GM19463 (cell line): Measurements from ENCODE around the gene TMEM107.
A peak's percentile ranks its signal among the peaks of the same experiment; 100 is the strongest.

Source experiments
- ATAC-seq: cut with Tn5 transposase; IDR thresholded peaks from one replicate; pipeline ENCODE4 v1.9.1; 2021; ENCODE audit warnings: mild to moderate bottlenecking, moderate library complexity; ENCODE audit not compliant: unreplicated experiment

TMEM107 gene

DNA sequence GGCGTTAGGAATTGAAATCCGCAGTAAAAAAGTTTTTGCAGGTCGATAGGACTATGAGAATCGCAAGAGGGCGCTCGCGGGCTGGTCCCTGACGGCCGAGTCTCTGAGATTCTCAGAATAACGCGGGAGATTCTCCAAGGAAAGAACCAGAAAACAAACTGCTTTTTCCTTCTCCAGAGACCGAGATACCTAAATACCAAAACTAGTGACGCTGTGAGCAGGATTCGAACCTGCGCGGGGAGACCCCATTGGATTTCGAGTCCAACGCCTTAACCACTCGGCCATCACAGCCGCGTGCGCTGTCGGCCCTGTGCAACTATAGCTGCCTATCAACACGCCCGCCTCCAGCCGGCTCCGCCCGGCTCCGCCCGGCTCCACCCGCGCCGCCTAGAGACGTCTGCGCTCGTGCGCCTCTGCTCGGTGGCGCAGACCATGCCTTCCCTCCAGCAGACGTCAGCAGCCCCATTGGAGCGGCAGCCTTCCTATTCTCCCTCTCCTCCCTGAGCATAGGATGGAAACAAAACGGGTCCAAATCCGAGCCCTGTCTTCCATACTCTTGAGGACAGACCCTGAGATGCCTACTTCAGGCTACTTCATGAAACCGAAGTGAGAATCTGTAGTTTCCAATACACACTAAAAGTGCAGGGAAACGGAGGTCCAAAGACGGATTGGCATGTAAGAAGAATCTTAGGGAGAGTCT, 37.4 kb downstream of the TMEM107 start:
- ATAC-seq: peak; percentile 87

DNA sequence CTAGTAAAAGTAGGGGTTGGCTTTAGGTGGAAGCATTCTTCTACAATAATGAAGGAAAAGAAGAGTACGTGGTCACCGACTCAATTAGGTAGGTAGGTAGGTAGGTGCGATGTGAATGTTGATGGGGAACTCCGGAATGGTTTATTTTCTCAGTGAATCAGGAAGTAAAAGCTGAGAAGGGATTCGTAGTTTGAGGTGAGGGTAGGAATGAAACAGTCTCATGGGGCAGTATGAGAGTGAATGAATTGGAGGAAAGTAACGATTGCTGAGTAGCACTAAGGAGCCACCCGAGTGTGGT, 37.9 kb downstream of the TMEM107 start:
- no peak for ATAC-seq

DNA sequence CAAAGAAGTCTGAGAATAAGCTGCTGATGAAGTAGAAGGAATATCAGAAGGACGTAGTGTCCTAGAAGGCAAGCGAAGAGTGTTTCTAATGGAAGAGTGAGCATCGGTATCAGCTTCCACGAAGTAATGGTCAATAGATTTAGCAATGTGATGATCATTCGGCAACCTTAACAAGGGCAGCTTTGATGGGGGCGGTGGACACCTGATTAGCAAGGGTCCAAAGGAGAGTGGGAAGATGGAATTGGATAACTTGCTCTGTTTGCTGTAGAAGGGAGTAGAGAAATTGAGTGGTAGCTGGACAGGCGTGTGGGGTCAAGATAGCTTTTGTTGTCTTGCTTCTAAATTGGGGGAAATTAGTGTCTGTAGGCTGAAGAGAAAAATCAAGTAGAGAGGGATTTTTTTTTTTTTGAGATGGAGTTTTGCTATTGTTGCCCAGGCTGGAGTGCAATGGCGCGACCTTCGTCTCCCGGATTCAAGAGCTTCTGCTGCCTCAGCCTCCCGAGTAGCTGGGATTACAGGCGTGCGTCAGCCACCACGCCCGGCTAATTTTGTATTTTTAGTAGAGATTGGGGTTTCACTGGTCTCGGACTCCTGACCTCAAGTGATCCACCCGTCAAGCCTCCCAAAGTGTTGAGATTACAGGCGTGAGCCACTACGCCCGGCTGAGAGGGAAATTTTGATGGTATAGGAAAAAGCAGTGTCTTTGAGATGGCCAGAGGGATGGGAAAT, 38.4 kb downstream of the TMEM107 start:
- no peak for ATAC-seq

DNA sequence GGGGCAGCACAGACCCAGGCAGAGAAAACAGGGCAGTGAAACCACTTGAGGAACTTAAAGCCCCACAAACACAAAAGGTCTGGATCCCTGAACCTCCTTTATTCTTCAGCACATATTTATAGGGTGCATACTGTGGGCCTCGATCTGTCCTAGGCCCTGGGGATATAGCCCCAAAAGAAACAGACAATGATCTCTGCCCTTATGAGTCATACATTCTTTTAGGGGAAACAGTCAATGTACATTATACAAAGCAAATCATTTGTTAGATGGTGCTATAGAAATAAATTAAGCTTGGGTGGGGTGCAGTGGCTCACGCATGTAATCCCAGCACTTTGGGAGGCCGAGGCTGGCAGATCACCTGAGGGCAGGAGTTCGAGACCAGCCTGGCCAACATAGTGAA, 42.2 kb downstream of the TMEM107 start:
- ATAC-seq: no peak

DNA sequence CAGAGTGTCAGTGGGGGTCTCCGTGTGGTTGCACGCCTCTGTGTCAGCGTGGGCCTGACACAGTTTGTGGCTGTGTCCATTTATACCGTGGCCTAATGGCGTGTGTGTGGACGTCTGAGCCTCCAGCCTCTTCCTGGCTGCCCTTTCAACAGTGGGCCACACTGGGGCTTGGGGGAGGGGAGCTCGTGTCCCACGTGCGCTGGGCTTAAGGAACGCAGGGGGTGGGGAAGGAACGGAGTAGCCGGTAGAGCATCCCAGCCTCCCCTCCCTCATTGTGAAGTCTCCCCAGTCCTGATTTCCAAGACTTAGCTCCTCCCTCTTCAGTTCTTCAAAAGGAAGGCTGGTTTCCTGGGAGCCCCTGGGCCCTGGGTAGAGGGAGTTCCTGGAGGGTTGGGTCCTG, 42.8 kb downstream of the TMEM107 start:
- no peak for ATAC-seq

DNA sequence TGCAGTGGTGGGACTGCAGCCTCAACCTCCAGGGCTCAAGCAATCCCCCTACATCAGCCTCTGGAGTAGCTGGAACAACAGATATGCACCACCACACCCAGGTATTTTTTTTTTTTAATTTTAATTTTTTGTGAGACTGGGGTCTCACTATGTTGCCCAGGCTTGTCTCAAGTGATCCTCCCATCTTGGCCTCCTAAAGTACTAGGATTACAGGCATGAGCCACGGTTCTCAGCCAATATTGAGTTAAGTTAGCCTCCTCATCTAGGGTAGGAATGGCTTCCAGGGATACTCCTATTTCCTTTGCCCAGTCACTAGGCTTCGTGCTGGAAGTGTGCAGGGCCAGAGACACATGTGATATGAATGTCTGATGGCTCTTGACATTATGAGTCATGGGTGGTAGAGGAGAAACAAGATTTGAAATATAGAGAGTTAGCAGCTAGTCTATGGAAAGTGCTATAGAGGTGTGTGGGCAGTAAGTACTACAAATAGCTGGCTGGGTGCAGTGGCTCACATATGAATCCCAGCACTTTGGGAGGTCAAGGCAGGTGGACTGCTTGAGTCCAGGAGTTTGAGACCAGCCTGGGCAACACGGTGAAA, 44.2 kb downstream of the TMEM107 start:
- ATAC-seq: no peak

DNA sequence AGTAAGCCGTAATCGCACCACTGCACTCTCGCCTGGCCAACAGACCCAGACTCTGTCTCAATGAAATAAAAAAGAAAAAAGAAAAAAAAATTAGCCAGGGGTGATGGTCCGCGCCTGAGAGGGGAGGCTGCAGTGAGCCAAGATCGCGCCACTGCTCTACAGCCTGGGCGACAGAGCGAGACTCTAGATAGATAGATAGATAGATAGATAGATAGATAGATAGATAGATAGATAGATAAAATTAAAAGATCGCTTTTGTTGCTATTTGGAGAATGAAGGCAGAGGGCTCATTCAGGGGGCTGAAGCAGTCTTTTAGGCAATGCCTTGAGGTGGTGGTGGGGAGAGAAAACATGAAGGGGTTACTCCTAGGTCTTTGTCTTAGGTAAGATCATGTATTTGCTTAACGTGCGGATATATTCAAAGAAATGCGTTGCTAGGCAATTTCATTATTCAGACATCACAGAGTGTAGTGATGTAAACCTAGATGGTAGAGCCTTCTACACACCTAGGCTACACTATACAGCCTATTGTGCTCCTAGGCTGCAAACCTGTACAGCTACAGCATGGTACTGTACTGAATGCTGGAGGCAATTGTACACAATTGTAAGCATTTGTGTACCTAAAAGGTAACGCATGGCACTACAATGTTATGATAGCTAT, 47.9 kb downstream of the TMEM107 start:
- ATAC-seq: no peak

DNA sequence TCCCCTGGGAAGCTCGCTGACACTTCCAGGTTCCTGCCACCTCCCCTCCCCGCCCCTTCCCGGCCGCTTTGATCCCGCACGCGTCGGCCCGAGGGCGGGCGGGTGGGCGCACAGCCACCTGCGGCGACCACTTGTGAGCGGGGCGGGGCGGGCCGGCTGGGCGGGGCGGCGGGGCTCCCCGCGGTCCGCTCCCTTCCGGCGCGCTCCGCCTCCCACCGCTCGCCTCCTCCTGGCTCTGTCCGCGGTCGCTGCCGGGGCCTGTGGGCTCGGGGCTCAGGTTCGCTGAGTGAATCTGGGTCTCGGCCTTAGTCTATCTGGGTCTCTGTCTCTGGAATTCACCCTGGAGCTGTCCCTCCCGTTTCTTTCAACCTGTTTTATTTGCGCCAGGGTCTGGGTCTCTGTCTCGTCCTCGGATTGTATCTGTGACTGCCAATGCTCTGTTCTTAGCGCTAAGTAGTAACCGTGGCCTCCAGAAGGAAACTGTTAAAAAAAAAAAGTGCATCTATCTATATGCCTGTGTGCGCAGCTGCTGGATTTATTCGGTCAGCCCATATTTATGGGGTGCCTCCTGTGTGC, 49.6 kb downstream of the TMEM107 start:
- peak; percentile 33 for ATAC-seq

DNA sequence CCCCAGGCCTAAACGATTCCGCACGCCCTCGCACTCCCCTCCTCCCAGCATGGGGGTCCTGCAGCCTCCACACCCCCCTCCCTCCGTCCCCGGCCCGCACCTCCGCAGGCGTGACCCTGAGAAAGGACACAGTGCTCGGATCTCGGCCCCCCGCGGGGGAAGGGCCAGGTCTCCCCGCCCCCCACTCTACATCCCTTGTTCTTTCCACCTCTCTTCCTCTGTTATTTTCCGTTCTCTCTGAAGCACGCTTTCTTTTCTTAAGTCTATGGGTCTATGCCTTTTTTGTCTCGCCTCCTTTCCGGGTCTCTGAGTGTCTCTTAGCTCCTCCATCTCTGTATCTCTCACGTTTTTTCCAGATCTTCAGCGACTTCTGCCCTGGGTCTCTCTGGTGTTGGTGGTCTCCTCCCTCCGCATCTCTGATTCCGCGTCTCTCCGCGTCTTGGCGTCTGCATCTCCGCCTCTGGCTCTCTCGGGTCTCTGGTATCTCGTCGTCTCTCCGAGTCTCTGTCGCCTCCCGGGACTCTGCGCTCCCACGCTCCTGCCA, 50.2 kb downstream of the TMEM107 start:
- peak; percentile 2 for ATAC-seq

DNA sequence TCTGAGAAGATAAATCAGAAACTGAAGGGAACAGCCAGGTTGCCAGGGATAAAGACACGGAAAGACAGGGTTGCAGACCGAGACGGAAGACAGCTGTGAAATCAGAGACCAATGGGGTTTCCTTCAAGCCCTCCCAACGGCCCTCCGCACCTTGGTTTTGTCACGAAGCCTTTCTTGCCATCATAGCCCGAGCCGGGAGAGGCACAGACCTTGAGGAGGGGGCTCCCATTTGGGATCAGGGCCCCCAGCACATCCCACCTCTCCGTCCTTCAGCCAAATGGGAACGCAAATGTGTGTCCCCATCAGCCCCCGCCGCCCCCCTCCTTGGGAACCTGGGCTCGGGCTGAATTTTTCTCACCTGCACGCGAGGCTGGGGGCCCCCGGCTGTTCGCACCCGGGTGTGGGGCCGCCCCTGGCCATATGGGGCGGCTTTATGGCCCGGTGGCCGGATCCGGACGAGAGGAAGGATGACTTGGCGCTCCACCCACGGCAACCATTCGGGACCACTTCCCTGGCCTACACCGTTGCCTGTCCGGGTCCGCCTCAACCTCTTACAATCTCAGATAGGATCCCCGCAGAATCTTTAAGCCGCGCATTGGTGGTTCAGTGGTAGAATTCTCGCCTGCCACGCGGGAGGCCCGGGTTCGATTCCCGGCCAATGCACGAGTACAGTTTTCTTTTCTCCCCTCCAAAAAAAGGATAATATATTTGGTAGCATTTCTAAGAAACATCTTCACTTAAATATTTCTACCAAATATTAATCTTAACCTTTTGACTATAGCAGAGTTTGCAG, 50.8 kb downstream of the TMEM107 start:
- ATAC-seq: no peak

DNA sequence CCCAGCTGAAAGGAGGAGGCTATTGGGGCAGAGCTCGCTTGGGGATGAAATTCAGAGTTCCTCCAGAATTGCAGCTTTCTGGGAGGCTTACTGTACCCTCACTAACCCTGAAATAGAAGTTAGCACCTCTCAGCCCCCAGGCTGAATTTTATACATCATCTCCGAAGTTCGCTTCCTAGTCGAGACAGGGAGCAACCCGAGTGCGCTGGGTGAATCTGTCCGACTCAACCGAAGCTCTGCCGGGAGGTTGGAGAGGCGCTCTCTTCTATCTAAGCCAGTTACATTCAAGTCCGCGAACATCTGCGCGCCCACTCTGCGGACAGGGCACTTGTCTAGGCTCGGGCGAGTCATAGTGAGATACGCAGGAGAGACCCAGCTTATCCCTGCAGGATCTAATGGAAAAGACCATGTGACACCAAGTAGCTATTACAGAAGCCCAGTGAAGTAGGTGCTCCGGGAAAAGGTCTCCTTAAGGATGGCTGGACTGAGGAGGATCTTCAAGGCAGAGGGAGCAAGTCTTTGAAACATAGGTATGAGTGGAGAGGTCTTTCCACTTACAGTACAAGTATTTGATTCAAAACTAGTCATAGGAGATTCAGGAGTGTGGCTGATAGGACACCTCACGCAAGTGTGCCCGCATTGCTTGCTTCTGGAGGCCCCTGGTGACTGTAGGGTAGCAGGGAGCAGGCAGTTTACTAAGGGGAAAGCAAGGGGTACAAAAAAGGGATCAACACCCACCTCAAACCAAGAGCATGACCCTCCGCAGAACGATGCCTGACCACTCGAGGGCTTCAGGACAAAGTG, 51.6 kb downstream of the TMEM107 start:
- no peak for ATAC-seq

DNA sequence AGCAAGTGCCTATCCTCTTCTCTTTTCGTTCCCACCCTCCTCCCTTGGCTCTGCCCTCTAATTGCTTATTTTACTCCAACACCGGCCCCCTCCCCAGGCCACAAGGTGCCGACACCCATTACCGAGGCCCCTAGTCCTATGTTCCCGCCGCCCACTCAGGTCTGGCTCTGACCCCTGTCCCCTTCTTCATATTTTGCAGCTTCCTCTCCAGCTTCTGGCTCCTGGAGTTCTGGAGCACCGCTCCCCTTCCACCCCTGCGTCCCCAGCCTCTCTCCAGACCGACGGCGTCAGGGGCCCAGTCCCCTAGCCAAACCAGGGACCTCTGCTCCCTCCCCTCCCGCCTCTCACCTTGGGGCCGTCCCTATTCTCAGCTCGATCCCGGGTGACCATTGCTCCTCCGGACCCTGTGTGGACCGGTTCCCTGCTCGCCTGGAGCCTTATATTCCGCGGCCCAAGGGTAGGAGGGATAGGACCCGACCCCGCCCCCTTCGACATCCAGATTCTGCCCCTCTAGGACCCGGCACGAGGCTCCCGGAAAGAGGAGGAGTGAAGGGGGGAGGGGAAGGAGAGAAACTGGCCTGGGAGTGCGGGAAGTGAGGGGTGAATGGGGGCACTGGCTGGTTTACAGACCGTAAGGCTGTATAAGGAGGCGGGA, 52.4 kb downstream of the TMEM107 start, which contains the start of gene HES7:
Gene HES7 (minus strand): TSS at position 412 of the 655 bp plus-strand sequence. CDS start 22 bp downstream, at position 390.
- no peak for ATAC-seq

DNA sequence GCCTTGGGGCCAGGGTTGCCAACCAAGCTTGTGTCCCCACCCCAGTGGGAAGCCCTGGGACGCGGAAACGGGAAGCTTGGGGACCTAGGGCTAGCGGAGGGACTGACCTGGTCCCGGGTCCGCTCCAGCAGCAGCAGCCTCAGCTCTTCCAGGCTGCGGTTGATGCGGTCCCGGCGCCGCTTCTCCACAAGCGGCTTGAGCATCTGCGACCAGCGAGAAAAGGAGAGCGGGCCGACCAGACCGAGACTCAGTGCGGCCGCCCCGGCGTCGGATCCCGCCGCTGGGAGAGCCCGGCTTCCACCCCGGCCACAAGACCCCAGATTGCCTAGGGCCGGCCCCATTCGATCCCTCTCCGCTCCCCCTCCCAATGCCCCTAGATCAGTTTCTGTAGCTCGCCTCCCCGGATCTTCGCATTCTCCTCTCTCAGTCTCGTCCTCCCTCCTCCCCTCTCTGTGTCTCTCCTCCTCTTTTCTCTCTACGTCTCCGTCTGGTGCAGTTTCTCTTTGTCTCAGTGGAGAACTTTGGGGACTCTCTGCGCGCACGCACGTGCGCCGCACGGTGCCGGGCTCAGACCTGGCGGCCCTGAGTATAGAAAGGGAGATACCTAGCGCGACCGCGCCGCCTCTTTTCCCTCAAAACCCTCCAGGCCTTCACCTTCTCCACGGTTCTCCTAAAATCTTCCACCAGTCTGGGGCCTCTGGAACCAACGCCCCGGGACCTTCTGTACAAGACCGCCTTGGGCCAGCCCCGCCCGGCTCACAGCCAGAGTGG, 53.1 kb downstream of the TMEM107 start:
- no peak for ATAC-seq
